ENCODE measurements around the gene TMC6. TPM values are rescaled to one million over a fixed set of nuclear protein-coding genes. Genes with fewer than 3 reads are reported as not detected.

TMC6 gene
- total and polyA plus RNA-seq, 2 of the 4 experiments (the other 2 are of a cell fraction): 0.19 TPM; not detected in 1

DNA sequence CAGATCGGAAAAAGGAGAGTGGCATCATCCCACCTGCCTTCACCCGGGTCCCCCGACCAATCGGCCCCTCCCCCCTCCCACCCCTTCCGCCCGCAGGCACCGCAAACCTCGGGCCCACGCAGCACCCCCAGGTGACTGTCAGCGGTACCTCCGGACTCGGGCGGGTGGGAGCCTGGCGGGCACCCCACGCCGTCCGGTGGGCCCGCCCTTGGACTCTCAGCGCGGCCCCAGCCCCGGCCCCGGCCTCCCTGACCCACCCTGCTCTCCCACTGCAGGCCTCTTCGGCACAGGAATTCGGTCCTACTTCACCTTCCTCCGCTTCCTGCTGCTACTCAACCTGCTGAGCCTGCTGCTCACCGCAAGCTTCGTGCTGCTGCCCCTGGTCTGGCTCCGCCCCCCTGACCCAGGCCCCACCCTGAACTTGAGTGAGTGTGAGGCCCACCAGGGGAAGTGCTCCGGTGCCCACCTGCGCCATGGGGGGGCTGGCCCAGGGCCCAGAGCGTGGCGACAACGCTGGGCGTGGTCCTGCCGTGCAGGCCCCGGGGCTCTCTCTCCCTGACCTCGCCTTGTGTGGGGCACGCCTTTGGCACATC lies 3.6 kb upstream of the TMC6 start:
- in situ Hi-C loops (cut with MboI; ENCODE audit: low sequenced_read_pairs): no loop called here
- no peaks in the 10 kb centered on the region for H3K9me3 ChIP-seq (ENCODE audit: control insufficient read depth, insufficient read depth, low read length)
- no peaks in the 10 kb centered on the region for H3K79me1 ChIP-seq (ENCODE audit: low read depth in 1 of 2, low read length in 2 of 2)
- CTCF ChIA-PET: no interaction called here
- H3K27ac ChIP-seq (ENCODE audit: insufficient read depth, low read length): no peak overlapping the region
- no peaks in the 10 kb centered on the region for H3K9me1 ChIP-seq (ENCODE audit: insufficient read depth, low read length)
- dilution Hi-C loops (cut with HindIII; ENCODE audit: low sequenced_read_pairs, unreplicated experiment): no loop called here
- WGBS, 2 experiments (ENCODE audit: extremely low coverage in 2 of 2, insufficient read length in 1 of 2): 28% methylated on average over 18 of the region's 38 CpGs; no CpG with 5 or more reads in 1 of the 2 experiments
- H3K18ac ChIP-seq (ENCODE audit: low read depth, low read length): no peak overlapping the region
- H4K20me1 ChIP-seq (ENCODE audit: insufficient read depth, low read length): no peaks in the 10 kb centered on the region; the same call in 1 of the 2 replicates
- H2AK9ac ChIP-seq (replicated peaks; ENCODE audit: low read depth, low read length, poor library complexity): no peak overlapping the region
- H3K4me1 ChIP-seq (ENCODE audit: control insufficient read depth, insufficient read depth, low read length): peaks cover 2% of the 10 kb centered on the region; the same call in 1 of the 2 replicates
- no TSS peak for BruUV-seq (replicated peaks)
- no peaks in the 10 kb centered on the region for H3K36me3 ChIP-seq (ENCODE audit: control insufficient read depth, insufficient read depth, low read length)
- H2AFZ ChIP-seq (replicated peaks; ENCODE audit: low read length, poor library complexity): peak overlapping the region; percentile 10
- H3K4ac ChIP-seq (ENCODE audit: low read depth, low read length): no peak overlapping the region
- intact Hi-C loops (cut with micrococcal nuclease): no loop called here
- POLR2A ChIA-PET (ENCODE audit: unreplicated experiment): no interaction called here
- no peak for DNase-seq
- no peak for ATAC-seq (ENCODE audit: low read depth)
- H4K5ac ChIP-seq (ENCODE audit: low read depth, low read length): no peak overlapping the region
- TF ChIP-seq POLR2A (IDR thresholded peaks at IDR 0.05; ENCODE audit: low read depth, low read length) (no peak), MXI1 (IDR thresholded peaks at IDR 0.05; ENCODE audit: borderline replicate concordance, low read depth, low read length) (no peak), SMC3 (IDR thresholded peaks at IDR 0.05; ENCODE audit: low read depth, low read length) (no peak), RAD21 (IDR thresholded peaks at IDR 0.05; ENCODE audit: low read length) (no peak)
- H3K4me2 ChIP-seq (ENCODE audit: low read depth, low read length): no peak overlapping the region
- no peak overlapping the region for H2BK15ac ChIP-seq (ENCODE audit: low read depth, low read length)
- H3K56ac ChIP-seq (ENCODE audit: extremely low read depth, insufficient read depth, low read length): no peak overlapping the region
- no peak overlapping the region for H3K9ac ChIP-seq (ENCODE audit: low read depth, low read length)
- no peak overlapping the region for H4K8ac ChIP-seq (ENCODE audit: low read depth in 2 of 2, low read length in 2 of 2)
- H2BK5ac ChIP-seq (ENCODE audit: low read depth, low read length, poor library complexity, severe bottlenecking): no peak overlapping the region
- H2BK120ac ChIP-seq (ENCODE audit: low read depth, low read length): no peak overlapping the region
- no peak overlapping the region for H3K4me3 ChIP-seq (ENCODE audit: insufficient read depth, low read depth, low read length)
- no peak overlapping the region for H3K14ac ChIP-seq (replicated peaks; ENCODE audit: low read depth, low read length)
- H2AK5ac ChIP-seq (ENCODE audit: low read depth, low read length): no peak overlapping the region
- H3K23ac ChIP-seq (ENCODE audit: low read depth, low read length): no peak overlapping the region
- H2BK20ac ChIP-seq (ENCODE audit: low read depth, low read length): no peak overlapping the region
- no peak overlapping the region for H4K91ac ChIP-seq (ENCODE audit: insufficient read depth, low read depth, low read length)
- H3K27me3 ChIP-seq (ENCODE audit: control insufficient read depth, insufficient read depth, low read length): peaks cover 80% of the 10 kb centered on the region

Measured in IMR-90 (cell line).